ENCODE results near the gene INSR. TPM values are rescaled to one million over a fixed set of nuclear protein-coding genes. Genes with fewer than 3 reads are reported as not detected.

The INSR gene
- total RNA-seq, 1 donor from 2014 or later = 44.7 TPM

DNA sequence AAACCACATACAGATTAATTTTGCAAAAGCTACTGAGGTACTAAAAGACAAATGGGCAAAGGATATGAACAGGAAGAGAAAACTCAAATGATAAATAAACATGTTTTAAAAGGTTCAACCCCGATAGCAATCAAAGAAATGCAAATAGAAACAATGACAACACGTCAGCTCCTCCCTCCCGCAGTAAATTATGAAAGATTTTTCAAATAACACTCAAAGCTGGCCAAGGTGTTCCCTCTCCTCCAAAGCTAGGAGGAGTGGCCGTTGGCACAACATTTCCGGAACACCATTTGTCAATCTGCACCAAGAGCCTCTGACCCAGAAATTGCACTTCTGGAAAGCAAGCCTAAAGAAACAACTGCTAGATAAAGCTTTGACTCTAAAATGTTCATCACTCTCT is 28.3 kb downstream of the INSR start:
- DNase-seq (ENCODE audit: low spot score in 2 of 2, unreplicated experiment in 2 of 2) = no peak
- TF ChIP-seq, protein P1, sequence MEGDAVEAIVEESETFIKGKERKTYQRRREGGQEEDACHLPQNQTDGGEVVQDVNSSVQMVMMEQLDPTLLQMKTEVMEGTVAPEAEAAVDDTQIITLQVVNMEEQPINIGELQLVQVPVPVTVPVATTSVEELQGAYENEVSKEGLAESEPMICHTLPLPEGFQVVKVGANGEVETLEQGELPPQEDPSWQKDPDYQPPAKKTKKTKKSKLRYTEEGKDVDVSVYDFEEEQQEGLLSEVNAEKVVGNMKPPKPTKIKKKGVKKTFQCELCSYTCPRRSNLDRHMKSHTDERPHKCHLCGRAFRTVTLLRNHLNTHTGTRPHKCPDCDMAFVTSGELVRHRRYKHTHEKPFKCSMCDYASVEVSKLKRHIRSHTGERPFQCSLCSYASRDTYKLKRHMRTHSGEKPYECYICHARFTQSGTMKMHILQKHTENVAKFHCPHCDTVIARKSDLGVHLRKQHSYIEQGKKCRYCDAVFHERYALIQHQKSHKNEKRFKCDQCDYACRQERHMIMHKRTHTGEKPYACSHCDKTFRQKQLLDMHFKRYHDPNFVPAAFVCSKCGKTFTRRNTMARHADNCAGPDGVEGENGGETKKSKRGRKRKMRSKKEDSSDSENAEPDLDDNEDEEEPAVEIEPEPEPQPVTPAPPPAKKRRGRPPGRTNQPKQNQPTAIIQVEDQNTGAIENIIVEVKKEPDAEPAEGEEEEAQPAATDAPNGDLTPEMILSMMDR (IDR thresholded peaks at IDR 0.05; ENCODE audit: unreplicated experiment) = no peak
- Mint-ChIP-seq H3K36me3 (peaks cover 37% of the 10 kb centered on the region), H3K27me3 (ENCODE audit: low read depth) (no peaks in the 10 kb centered on the region), H3K4me3 (no peak overlapping the region), H3K4me1 (peaks cover 6% of the 10 kb centered on the region), H3K27ac (peak overlapping the region; percentile 77), H3K9me3 (peaks cover 15% of the 10 kb centered on the region)

DNA sequence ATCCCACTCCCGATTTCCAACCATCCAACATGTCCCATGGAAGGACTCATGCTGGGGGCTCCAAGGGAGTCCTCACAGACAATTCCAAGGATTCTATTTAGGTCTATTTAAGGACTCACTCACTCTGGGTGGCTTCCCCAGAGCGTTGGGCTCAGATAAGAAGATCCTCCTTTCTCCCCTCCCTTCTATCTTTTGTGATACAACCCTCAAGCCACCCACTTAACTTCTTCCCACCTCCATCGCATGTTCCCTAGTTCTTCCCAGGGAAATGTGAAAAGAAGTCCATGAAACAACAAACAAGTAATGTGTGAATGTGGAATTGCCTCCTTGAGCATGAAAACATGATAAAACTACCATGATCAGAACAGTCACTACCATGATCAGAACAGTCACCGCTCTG is 29.4 kb downstream of the INSR start:
- H3K4me3 Mint-ChIP-seq = no peak overlapping the region
- H3K36me3 Mint-ChIP-seq = peaks cover 36% of the 10 kb centered on the region
- DNase-seq (ENCODE audit: low spot score in 2 of 2, unreplicated experiment in 2 of 2) = no peak
- TF ChIP-seq, protein P1 (IDR thresholded peaks at IDR 0.05; ENCODE audit: unreplicated experiment) = no peak
- H3K27me3 Mint-ChIP-seq (ENCODE audit: low read depth) = no peaks in the 10 kb centered on the region
- no peak overlapping the region for H3K27ac Mint-ChIP-seq
- peaks cover 6% of the 10 kb centered on the region for H3K4me1 Mint-ChIP-seq
- H3K9me3 Mint-ChIP-seq = peaks cover 15% of the 10 kb centered on the region

DNA sequence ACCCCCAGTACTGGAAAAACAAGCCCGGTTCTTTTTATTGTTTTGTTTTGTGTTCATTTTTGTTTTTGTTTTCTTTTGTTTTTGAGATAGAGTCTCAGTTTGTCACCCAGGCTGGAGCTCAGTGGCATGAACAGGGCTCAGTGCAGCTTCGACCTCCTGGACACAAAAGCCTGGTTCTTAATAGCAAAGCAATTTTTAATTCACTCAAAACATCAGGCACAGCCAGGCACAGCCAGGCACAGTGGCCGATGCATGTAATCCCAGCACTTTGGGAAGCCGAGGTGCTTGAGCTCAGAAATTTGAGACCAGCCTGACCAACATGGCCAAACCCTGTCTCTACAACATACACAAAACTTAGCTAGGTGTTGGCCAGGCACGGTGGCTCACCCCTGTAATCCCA is 30.7 kb downstream of the INSR start:
- H3K9me3 Mint-ChIP-seq = peaks cover 15% of the 10 kb centered on the region
- peaks cover 6% of the 10 kb centered on the region for H3K4me1 Mint-ChIP-seq
- no peak overlapping the region for H3K4me3 Mint-ChIP-seq
- peaks cover 31% of the 10 kb centered on the region for H3K36me3 Mint-ChIP-seq
- no peak for DNase-seq (ENCODE audit: low spot score in 2 of 2, unreplicated experiment in 2 of 2)
- TF ChIP-seq, protein P1 (IDR thresholded peaks at IDR 0.05; ENCODE audit: unreplicated experiment) = no peak
- peak overlapping the region; percentile 61 for H3K27ac Mint-ChIP-seq
- no peaks in the 10 kb centered on the region for H3K27me3 Mint-ChIP-seq (ENCODE audit: low read depth)

DNA sequence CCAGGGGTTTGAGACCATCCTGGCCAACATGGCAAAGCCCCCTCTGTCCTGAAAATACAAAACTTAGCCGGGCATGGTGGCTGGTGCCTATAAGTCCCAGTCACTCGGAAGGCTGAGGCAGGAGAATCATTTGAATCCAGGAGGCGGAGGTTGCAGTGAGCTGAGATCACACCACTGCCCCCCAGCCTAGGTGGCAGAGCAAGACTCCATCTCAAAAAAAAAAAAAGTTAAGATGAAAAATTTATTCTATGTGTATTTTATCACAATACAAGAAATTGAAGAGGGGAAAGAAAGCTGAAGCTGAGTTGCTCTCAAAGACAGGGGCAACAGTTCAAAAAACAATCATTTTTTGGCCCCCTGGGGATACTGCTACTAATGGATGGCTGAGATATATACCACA is 31.1 kb downstream of the INSR start:
- DNase-seq (ENCODE audit: low spot score in 2 of 2, unreplicated experiment in 2 of 2) = no peak
- no peaks in the 10 kb centered on the region for H3K27me3 Mint-ChIP-seq (ENCODE audit: low read depth)
- no peak overlapping the region for H3K4me3 Mint-ChIP-seq
- H3K27ac Mint-ChIP-seq = no peak overlapping the region
- peaks cover 26% of the 10 kb centered on the region for H3K36me3 Mint-ChIP-seq
- peaks cover 6% of the 10 kb centered on the region for H3K4me1 Mint-ChIP-seq
- TF ChIP-seq, protein P1 (IDR thresholded peaks at IDR 0.05; ENCODE audit: unreplicated experiment) = no peak
- peaks cover 15% of the 10 kb centered on the region for H3K9me3 Mint-ChIP-seq

DNA sequence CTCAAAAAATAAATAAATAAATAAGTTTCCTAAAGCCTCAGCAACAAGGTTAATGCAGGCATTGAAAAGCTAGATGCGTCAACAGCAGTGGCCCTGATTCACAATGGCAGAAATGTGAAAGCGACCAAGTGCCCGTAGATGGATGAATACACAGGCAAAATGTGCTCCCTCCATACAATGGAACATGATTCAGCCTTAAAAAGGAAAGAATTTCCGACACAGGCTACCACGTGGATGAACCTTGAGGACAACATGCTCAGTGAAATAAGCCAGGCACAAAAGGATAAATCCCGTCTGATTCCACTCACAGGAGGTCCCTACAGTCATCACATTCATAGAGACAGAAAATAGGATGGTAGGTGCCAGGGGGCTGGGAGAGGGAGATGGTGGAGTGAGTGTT is 31.7 kb downstream of the INSR start:
- Mint-ChIP-seq H3K27me3 (ENCODE audit: low read depth) (no peaks in the 10 kb centered on the region), H3K9me3 (peaks cover 12% of the 10 kb centered on the region), H3K36me3 (peaks cover 23% of the 10 kb centered on the region), H3K4me1 (peaks cover 7% of the 10 kb centered on the region), H3K4me3 (no peak overlapping the region), H3K27ac (peak overlapping the region; percentile 48)
- DNase-seq (ENCODE audit: low spot score in 2 of 2, unreplicated experiment in 2 of 2) = no peak
- TF ChIP-seq, protein P1 (IDR thresholded peaks at IDR 0.05; ENCODE audit: unreplicated experiment) = no peak

DNA sequence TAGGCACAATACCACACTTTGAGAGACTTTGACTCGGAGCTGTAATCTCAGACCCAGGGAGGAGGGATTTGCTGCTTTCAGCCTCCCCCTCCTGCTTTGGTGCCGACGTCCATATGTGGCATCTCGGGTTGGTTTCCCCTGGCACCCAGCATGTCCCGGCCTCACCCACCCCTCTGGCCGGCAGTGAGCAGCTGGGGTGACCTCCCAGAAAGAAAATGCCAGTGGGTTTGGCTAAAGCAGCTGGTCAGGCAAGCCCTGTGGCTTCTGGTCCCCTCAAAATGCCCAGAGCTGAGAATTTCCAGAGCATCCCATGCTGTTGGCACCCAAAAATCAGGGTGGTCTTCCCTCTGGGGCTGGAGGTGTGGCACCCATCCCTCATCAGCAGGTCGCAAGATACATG is 34.1 kb downstream of the INSR start:
- Mint-ChIP-seq H3K4me1 (peaks cover 8% of the 10 kb centered on the region), H3K27me3 (ENCODE audit: low read depth) (no peaks in the 10 kb centered on the region), H3K27ac (no peak overlapping the region), H3K4me3 (no peak overlapping the region), H3K9me3 (peaks cover 3% of the 10 kb centered on the region), H3K36me3 (peaks cover 8% of the 10 kb centered on the region)
- no peak for DNase-seq (ENCODE audit: low spot score in 2 of 2, unreplicated experiment in 2 of 2)
- TF ChIP-seq, protein P1 (IDR thresholded peaks at IDR 0.05; ENCODE audit: unreplicated experiment) = no peak

All from mesothelial cell of epicardium (in vitro differentiated cells).